Keratinocyte (primary cell): ENCODE measurements around the gene WDR27.

Experiments
- EZH2 ChIP-seq: IDR thresholded peaks from one replicate; pipeline ENCODE4 v1.6.1; 2012; ENCODE audit warnings: inconsistent platforms, mild to moderate bottlenecking, low read length, moderate library complexity
- TF ChIP-seq, protein P1 (sequence below), 3 experiments: IDR thresholded peaks in 1 of 3; conservative IDR thresholded peaks in 1 of 3; optimal IDR thresholded peaks in 1 of 3; 2 replicates in 2 of 3; 3 replicates in 1 of 3; pipeline versions ENCODE3 to v1.5.1; 2011; ENCODE audit warnings: low read length in 3 of 3, mild to moderate bottlenecking in 3 of 3, moderate library complexity in 2 of 3, control low read depth in 1 of 3, inconsistent platforms in 1 of 3; ENCODE audit not compliant: insufficient read depth in 2 of 3; ENCODE audit errors: extremely low read depth in 1 of 3

DNA sequence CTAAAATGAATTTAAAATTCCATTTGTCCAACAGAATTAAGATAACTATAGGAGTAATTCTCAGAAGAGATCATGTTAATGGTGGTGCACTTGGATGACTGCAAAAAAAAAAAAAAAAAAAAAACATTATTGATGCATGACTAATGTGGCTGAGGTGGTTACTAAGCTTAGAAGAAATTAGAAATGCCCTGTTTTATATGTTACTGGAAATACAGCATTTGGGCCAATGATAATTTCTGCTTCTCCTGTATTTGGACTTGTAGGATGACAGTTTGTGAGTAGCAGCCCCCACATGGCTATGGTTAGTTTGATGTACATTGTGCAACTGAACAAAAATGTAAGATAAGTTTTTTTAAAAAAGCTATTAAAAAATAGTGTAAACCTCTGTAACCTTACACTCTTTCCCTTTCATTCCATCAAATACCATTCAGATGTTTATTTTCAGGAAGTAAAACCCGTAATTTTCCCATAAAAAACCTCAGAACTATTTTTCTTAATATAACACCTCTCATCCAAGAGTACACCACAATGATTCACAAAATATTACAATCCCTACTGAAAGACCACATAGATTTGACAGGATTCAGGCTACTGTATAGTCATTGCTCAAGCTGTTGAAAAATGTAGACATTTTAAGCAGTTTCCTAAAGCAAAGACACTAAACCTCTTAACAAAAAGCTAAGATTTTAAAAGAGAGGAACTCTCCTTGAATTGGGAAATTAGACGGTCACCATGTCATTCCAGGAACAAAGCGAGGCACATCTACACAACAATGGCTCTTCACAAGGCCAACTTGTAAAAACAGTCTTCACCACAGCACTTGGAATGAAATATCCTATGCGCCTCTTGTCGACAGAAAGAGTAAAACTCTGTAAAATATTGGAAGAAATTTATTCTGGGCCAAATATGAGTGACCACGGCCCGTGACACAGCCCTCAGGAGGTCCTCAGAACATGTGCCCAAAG is 83.0 kb downstream of the WDR27 start:
- TF ChIP-seq EZH2 = no peak
- TF ChIP-seq, protein P1, sequence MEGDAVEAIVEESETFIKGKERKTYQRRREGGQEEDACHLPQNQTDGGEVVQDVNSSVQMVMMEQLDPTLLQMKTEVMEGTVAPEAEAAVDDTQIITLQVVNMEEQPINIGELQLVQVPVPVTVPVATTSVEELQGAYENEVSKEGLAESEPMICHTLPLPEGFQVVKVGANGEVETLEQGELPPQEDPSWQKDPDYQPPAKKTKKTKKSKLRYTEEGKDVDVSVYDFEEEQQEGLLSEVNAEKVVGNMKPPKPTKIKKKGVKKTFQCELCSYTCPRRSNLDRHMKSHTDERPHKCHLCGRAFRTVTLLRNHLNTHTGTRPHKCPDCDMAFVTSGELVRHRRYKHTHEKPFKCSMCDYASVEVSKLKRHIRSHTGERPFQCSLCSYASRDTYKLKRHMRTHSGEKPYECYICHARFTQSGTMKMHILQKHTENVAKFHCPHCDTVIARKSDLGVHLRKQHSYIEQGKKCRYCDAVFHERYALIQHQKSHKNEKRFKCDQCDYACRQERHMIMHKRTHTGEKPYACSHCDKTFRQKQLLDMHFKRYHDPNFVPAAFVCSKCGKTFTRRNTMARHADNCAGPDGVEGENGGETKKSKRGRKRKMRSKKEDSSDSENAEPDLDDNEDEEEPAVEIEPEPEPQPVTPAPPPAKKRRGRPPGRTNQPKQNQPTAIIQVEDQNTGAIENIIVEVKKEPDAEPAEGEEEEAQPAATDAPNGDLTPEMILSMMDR (optimal IDR thresholded peaks at IDR 0.05 in 1 of 3, IDR thresholded peaks at IDR 0.05 in 1 of 3, conservative IDR thresholded peaks at IDR 0.05 in 1 of 3; ENCODE audit: extremely low read depth in 1 of 3, insufficient read depth in 2 of 3, low read length in 3 of 3) = no peak
